Upper lobe of right lung (tissue), 1 donor: Measurements from ENCODE around the gene CLMN. TPM values are rescaled to one million over a fixed set of nuclear protein-coding genes. Genes with fewer than 3 reads are reported as not detected.
A peak's percentile ranks its signal among the peaks of the same experiment; 100 is the strongest.

Source experiments
- ATAC-seq: fragments of 200-7000 bp; cut with Tn5 transposase; one replicate; pipeline ENCODE4 v1.9.1; 2020; ENCODE audit warnings: mild to moderate bottlenecking, moderate library complexity
- DNase-seq: peaks from one replicate; pipeline ENCODE4 v3.0.0-alpha.2; 2020
- H3K27ac ChIP-seq: fragments of 200-600 bp; one replicate; pipeline ENCODE4 v1.8.0; 2022
- H3K27me3 ChIP-seq: fragments of 200-600 bp; one replicate; pipeline ENCODE4 v1.8.0; 2022; ENCODE audit warnings: mild to moderate bottlenecking
- H3K36me3 ChIP-seq: fragments of 200-600 bp; one replicate; pipeline ENCODE4 v1.8.0; 2022
- H3K4me1 ChIP-seq: fragments of 200-600 bp; one replicate; pipeline ENCODE4 v1.8.0; 2022
- H3K4me3 ChIP-seq: fragments of 200-600 bp; one replicate; pipeline ENCODE4 v1.8.0; 2022; ENCODE audit warnings: mild to moderate bottlenecking
- H3K9me3 ChIP-seq: fragments of 200-600 bp; one replicate; pipeline ENCODE4 v1.8.0; 2022
- intact Hi-C: fragments of 100-400 bp; cut with DNase I; formaldehyde crosslinking; loops from one replicate; pipeline ENCODE4 v1.11.0; 2022
- total RNA-seq: library from RNA; stranded (reverse); fragmentation: NEBNext Ultra II Directional; extraction: Animal tissue kit (Norgen Biotek cat#: 25700); gene quantifications from one replicate; pipeline ENCODE4 v1.2.1, GENCODE V29; 2021
- TF ChIP-seq, protein P1 (sequence below): fragments of 200-600 bp; IDR thresholded peaks from one replicate; pipeline ENCODE4 v1.8.0; 2022; ENCODE audit warnings: antibody characterized with exemption
- donor health status: DM: no; HTN: yes; CAD: no; lungs with severe emphysema.

The CLMN gene
- total RNA-seq, 1 donor from 2014 or later = 19.3 TPM

- H3K4me1 ChIP-seq = no peaks in the 10 kb centered on the region
- H3K9me3 ChIP-seq = no peaks in the 10 kb centered on the region
- intact Hi-C loops = no loop called here
- no peaks in the 10 kb centered on the region for H3K36me3 ChIP-seq
- no peaks in the 10 kb centered on the region for H3K27me3 ChIP-seq
- TF ChIP-seq, protein P1, sequence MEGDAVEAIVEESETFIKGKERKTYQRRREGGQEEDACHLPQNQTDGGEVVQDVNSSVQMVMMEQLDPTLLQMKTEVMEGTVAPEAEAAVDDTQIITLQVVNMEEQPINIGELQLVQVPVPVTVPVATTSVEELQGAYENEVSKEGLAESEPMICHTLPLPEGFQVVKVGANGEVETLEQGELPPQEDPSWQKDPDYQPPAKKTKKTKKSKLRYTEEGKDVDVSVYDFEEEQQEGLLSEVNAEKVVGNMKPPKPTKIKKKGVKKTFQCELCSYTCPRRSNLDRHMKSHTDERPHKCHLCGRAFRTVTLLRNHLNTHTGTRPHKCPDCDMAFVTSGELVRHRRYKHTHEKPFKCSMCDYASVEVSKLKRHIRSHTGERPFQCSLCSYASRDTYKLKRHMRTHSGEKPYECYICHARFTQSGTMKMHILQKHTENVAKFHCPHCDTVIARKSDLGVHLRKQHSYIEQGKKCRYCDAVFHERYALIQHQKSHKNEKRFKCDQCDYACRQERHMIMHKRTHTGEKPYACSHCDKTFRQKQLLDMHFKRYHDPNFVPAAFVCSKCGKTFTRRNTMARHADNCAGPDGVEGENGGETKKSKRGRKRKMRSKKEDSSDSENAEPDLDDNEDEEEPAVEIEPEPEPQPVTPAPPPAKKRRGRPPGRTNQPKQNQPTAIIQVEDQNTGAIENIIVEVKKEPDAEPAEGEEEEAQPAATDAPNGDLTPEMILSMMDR = no peak
- H3K4me3 ChIP-seq = no peak overlapping the region
- no peak for ATAC-seq
- DNase-seq = no peak
- no peak overlapping the region for H3K27ac ChIP-seq
These were observed 11.1 kb upstream of the CLMN start for GRCh38 chr14:95330591-95331370.

GRCh38 chr14:95329941-95330340 lies 10.2 kb upstream of the CLMN start:
- no peaks in the 10 kb centered on the region for H3K9me3 ChIP-seq

DNA sequence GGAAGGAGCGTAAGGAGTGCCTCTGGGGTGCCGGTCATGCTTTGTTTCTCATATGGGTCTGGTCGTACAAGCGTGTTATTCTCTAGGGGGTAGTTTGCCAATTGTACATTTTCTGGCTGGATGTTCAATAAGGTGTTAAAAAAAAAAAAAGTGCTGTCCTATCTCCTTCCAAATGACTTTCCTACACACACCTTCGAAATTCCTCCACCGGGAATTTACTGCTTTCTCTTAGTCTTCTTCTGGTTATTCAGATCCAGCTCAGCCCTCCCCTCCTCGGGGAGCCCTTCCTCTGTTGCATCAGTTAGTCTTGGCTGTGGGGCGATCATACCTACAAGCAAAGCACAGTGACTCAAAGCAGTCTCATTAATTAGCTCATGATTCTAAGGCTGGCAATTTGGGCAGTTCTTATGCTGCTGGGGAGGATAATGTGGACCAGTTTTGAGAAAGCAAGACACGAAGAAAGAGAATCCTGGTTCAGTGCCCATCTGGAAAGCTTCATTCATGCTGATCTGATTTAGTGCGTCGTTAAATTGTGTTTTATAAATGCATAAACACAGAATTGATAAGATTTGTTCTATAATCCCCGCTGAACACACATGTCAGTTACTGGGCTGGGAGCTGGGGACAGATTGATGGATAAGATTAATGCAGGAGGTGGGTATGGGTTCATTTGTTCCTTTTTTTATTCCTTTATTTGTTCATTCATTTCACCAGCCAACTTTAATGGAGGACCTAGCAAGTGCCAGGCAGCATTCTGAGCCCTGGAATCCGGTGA lies 9.2 kb upstream of the CLMN start:
- H3K27me3 ChIP-seq = no peaks in the 10 kb centered on the region
- no peak overlapping the region for H3K27ac ChIP-seq
- no peak overlapping the region for H3K4me3 ChIP-seq
- no peaks in the 10 kb centered on the region for H3K4me1 ChIP-seq
- intact Hi-C loops = no loop called here
- DNase-seq (no peak), ATAC-seq (no peak)
- H3K36me3 ChIP-seq = no peaks in the 10 kb centered on the region
- TF ChIP-seq, protein P1 = no peak
- H3K9me3 ChIP-seq = no peaks in the 10 kb centered on the region

More at GRCh38 chr14:95329941-95330340, 10.2 kb upstream of the CLMN start:
- H3K27ac ChIP-seq = no peak overlapping the region
- no peaks in the 10 kb centered on the region for H3K27me3 ChIP-seq
- no peaks in the 10 kb centered on the region for H3K4me1 ChIP-seq
- intact Hi-C loops = no loop called here
- H3K36me3 ChIP-seq = no peaks in the 10 kb centered on the region
- TF ChIP-seq, protein P1 = no peak
- no peak for ATAC-seq
- no peak for DNase-seq
- H3K4me3 ChIP-seq = no peak overlapping the region

DNA sequence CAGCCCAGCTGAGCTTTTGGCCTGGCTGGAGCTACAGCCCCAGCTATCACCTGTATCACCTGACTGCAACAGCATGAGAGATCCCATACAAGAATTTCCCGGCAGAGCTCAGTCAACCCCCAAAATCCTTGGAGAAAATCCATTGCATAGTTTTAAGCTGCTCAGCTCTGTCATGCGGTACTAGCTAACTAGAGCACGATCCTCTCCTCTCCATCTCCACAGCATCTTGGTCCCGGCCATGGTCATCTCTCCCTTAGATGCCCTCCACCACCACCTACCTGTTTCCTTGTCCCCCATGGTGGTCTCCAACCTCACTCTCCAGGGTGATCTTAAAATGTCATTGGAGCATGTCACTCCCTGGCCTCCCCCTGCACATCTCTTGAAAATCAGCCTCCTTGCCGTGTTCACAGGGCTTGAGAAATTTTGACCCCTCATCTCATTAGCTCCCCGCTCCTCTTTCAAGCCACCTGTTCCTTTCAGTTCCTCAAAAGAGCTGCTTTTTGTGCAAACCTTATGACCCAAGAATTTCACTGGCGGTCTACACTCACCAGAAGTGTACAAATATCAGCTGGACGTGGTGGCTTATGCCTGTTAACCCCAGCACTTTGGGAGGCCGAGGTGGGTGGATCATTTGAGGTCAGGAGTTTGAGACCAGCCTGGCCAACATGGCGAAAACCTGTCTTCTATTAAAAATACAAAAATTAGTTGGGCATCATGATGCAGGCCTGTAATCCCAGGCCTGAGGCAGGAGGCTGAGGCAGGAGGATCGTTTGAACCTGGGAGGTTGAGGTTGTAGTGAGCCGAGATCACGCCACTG lies 8.1 kb upstream of the CLMN start:
- H3K4me3 ChIP-seq = no peak overlapping the region
- no peaks in the 10 kb centered on the region for H3K27me3 ChIP-seq
- intact Hi-C loops = no loop called here
- ATAC-seq (no peak), DNase-seq (no peak)
- no peaks in the 10 kb centered on the region for H3K9me3 ChIP-seq
- no peak overlapping the region for H3K27ac ChIP-seq
- H3K4me1 ChIP-seq = peaks cover under 1% of the 10 kb centered on the region
- TF ChIP-seq, protein P1 = no peak
- no peaks in the 10 kb centered on the region for H3K36me3 ChIP-seq

DNA sequence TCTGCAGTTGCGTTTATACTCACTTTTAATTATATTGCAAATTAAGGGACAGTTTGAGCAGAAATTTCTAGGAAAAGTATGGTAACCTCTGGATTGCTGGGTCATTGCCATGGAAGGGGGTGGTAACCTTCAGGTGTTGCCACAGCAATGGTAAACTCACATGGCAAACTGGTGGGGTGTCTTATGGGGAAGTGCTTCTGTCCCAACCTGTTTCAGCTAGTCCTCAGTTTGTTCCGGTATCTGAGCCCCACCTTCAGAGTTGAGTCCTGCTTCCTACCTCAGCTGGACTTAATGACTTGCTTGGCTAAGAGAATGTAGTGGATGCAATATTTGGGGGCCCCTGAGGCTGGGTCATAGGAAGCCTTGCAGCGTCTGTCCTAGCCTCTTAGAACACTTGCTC lies 7.3 kb upstream of the CLMN start:
- TF ChIP-seq, protein P1 = no peak
- H3K36me3 ChIP-seq = no peaks in the 10 kb centered on the region
- H3K4me1 ChIP-seq = peaks cover 4% of the 10 kb centered on the region
- H3K27me3 ChIP-seq = no peaks in the 10 kb centered on the region
- H3K9me3 ChIP-seq = no peaks in the 10 kb centered on the region
- no peak overlapping the region for H3K27ac ChIP-seq
- peak; percentile 65 for ATAC-seq
- no peak overlapping the region for H3K4me3 ChIP-seq
- intact Hi-C loops = no loop called here
- DNase-seq = no peak
